Right cardiac atrium (tissue), 5 donors: ENCODE data around the gene SCCPDH. TPM values are rescaled to one million over a fixed set of nuclear protein-coding genes. Genes with fewer than 3 reads are reported as not detected.
A peak's percentile ranks its signal among the peaks of the same experiment; 100 is the strongest.

Experiments used
- ATAC-seq, 2 donors: fragments of 200-7000 bp; cut with Tn5 transposase; one replicate each; pipeline versions ENCODE4 v1.8.0 to v1.9.1; 2020; ENCODE audit warnings: moderate library complexity in 2 of 2, mild to moderate bottlenecking in 1 of 2
- DNase-seq, 3 donors: peaks; one replicate each; pipeline ENCODE4 v3.0.0-alpha.2; 2020
- H3K27ac ChIP-seq: one replicate; pipeline ENCODE4 v1.5.1; 2013; ENCODE audit warnings: mild to moderate bottlenecking, low read length, control low read depth, moderate library complexity
- H3K27me3 ChIP-seq: one replicate; pipeline ENCODE4 v1.6.1; 2013; ENCODE audit not compliant: control insufficient read depth, insufficient read depth
- H3K4me1 ChIP-seq: one replicate; pipeline ENCODE4 v1.6.1; 2013; ENCODE audit warnings: low read length; ENCODE audit not compliant: control insufficient read depth, insufficient read depth
- H3K4me3 ChIP-seq: one replicate; pipeline ENCODE4 v1.5.1; 2013; ENCODE audit warnings: low read length, control low read depth
- H3K9me3 ChIP-seq: one replicate; pipeline ENCODE4 v1.6.1; 2013; ENCODE audit warnings: low read length; ENCODE audit not compliant: control insufficient read depth
- WGBS: extraction: QIAGEN DNeasy Blood & Tissue Kit; methylation state at CpG from one replicate; pipeline ENCODE4 v1.1.7; 2013; 5-methylcytosine and 5-hydroxymethylcytosine counted together
- intact Hi-C, 4 donors: fragments of 100-400 bp; cut with DNase I; formaldehyde crosslinking; loops; one replicate each; pipeline versions ENCODE4 v1.11.0 to v1.14.0; 2022 to 2023
- polyA plus RNA-seq: library from polyadenylated mRNA; stranded (reverse); fragments of 200-250 nt; gene quantifications from one replicate; pipeline ENCODE4 v1.2.3, GENCODE V29; 2013
- total RNA-seq, 4 donors: library from RNA; stranded (reverse); fragmentation: NEBNext Ultra II Directional; extraction: Animal tissue kit (Norgen Biotek cat#: 25700); gene quantifications; one replicate each; pipeline ENCODE4 v1.2.1, GENCODE V29; 2021
- donor health status: healthy with polysubstance abuse.
- donor health status: DM: no; HTN: yes; CAD: no.
- donor health status: DM: no; HTN: no; CAD: no.
- donor health status: DM: no; HTN: yes; CAD: no; lungs with severe emphysema.
- donor health status: DM: yes; HTN: yes; CAD: no.

SCCPDH gene
- total and polyA plus RNA-seq, 5 donors = 22.2 to 29.8 (median 28.0) TPM

- Histone ChIP-seq H3K9me3 (no peaks in the 10 kb centered on the region), H3K27me3 (no peaks in the 10 kb centered on the region), H3K27ac (no peak overlapping the region), H3K4me1 (no peaks in the 10 kb centered on the region), H3K4me3 (no peak overlapping the region)
- intact Hi-C loops = no loop called here
- DNase-seq (no peak), ATAC-seq (no peak)
- 92% methylated on average over 12 of the region's 12 CpGs for WGBS
These were observed 63.7 kb downstream of the SCCPDH start for GRCh38 chr1:246787781-246788513.

- intact Hi-C loops = no loop called here
- H3K4me1 ChIP-seq = no peaks in the 10 kb centered on the region
- peak overlapping the region; percentile 3 for H3K4me3 ChIP-seq
- no peak overlapping the region for H3K27ac ChIP-seq
- no peaks in the 10 kb centered on the region for H3K27me3 ChIP-seq
- 8% methylated on average over 37 of the region's 37 CpGs for WGBS
- H3K9me3 ChIP-seq = no peaks in the 10 kb centered on the region
- ATAC-seq (peak; percentile 12 to 27), DNase-seq (peak in 1 of 3 donors; percentile 64)
These were observed 64.7 kb downstream of the SCCPDH start for GRCh38 chr1:246788895-246789338.

- ATAC-seq = no peak
These were observed 65.5 kb downstream of the SCCPDH start for GRCh38 chr1:246789454-246790339.

GRCh38 chr1:246790364-246790763, 66.2 kb downstream of the SCCPDH start:
- Histone ChIP-seq H3K4me3 (no peak overlapping the region), H3K27me3 (no peaks in the 10 kb centered on the region), H3K4me1 (peaks cover 4% of the 10 kb centered on the region), H3K9me3 (no peaks in the 10 kb centered on the region), H3K27ac (no peak overlapping the region)
- no peak for ATAC-seq
- no peak for DNase-seq
- intact Hi-C loops = no loop called here
- 96% methylated on average over 7 of the region's 7 CpGs for WGBS

More at GRCh38 chr1:246789454-246790339, 65.5 kb downstream of the SCCPDH start:
- DNase-seq = no peak
- no peak overlapping the region for H3K27ac ChIP-seq
- H3K27me3 ChIP-seq = no peaks in the 10 kb centered on the region
- no peak overlapping the region for H3K4me3 ChIP-seq
- 85% methylated on average over 25 of the region's 25 CpGs for WGBS
- no peaks in the 10 kb centered on the region for H3K9me3 ChIP-seq
- H3K4me1 ChIP-seq = peaks cover 4% of the 10 kb centered on the region
- intact Hi-C loops = no loop called here

GRCh38 chr1:246790833-246791232, 66.6 kb downstream of the SCCPDH start:
- intact Hi-C loops = no loop called here
- 95% methylated on average over 19 of the region's 19 CpGs for WGBS
- DNase-seq (no peak), ATAC-seq (no peak)
- Histone ChIP-seq H3K9me3 (no peaks in the 10 kb centered on the region), H3K4me3 (no peak overlapping the region), H3K4me1 (peaks cover 4% of the 10 kb centered on the region), H3K27me3 (no peaks in the 10 kb centered on the region), H3K27ac (no peak overlapping the region)

GRCh38 chr1:246791303-246791918, 67.2 kb downstream of the SCCPDH start:
- DNase-seq = no peak
- Histone ChIP-seq H3K27ac (no peak overlapping the region), H3K9me3 (no peaks in the 10 kb centered on the region), H3K4me3 (no peak overlapping the region), H3K4me1 (peaks cover 4% of the 10 kb centered on the region), H3K27me3 (no peaks in the 10 kb centered on the region)
- WGBS = 85% methylated on average over 17 of the region's 17 CpGs
- intact Hi-C loops = no loop called here
- ATAC-seq = no peak

- intact Hi-C loops = no loop called here
- ATAC-seq (no peak), DNase-seq (no peak)
- Histone ChIP-seq H3K9me3 (no peaks in the 10 kb centered on the region), H3K4me3 (no peak overlapping the region), H3K27ac (no peak overlapping the region), H3K27me3 (no peaks in the 10 kb centered on the region), H3K4me1 (peaks cover 4% of the 10 kb centered on the region)
- WGBS = 90% methylated on average over 25 of the region's 25 CpGs
These were observed 68.4 kb downstream of the SCCPDH start for GRCh38 chr1:246792603-246793002.

GRCh38 chr1:246793356-246793896, 69.2 kb downstream of the SCCPDH start:
- Histone ChIP-seq H3K4me3 (no peak overlapping the region), H3K27me3 (no peaks in the 10 kb centered on the region), H3K9me3 (no peaks in the 10 kb centered on the region), H3K27ac (no peak overlapping the region), H3K4me1 (peaks cover 4% of the 10 kb centered on the region)
- intact Hi-C loops = no loop called here
- no peak for ATAC-seq
- WGBS = 31% methylated on average over 6 of the region's 6 CpGs
- DNase-seq = no peak

- ATAC-seq (peak; percentile 13 to 34), DNase-seq (no peak)
- Histone ChIP-seq H3K4me3 (no peak overlapping the region), H3K27me3 (no peaks in the 10 kb centered on the region), H3K27ac (no peak overlapping the region), H3K4me1 (peaks cover 4% of the 10 kb centered on the region), H3K9me3 (no peaks in the 10 kb centered on the region)
- intact Hi-C loops = no loop called here
- WGBS = 38% methylated on average over 18 of the region's 18 CpGs
These were observed 70.0 kb downstream of the SCCPDH start for GRCh38 chr1:246794048-246794827.
